Mucosa of stomach (tissue), 1 donor: Measurements from ENCODE around the gene ZFP2.
A peak's percentile ranks its signal among the peaks of the same experiment; 100 is the strongest.
"Not testable (repeated sequence)": the region's sequence is repeated elsewhere in the genome, so short reads cannot be mapped to it uniquely, and the experiment has no call there.

Experiments
- H3K27me3 ChIP-seq: one replicate; pipeline ENCODE4 v1.7.0; 2013; ENCODE audit warnings: mild to moderate bottlenecking, low read length; ENCODE audit not compliant: control insufficient read depth, insufficient read depth
- H3K36me3 ChIP-seq: one replicate; pipeline ENCODE4 v1.7.0; 2013; ENCODE audit warnings: low read length; ENCODE audit not compliant: control insufficient read depth, insufficient read depth
- H3K4me1 ChIP-seq: one replicate; pipeline ENCODE4 v1.7.0; 2013; ENCODE audit warnings: mild to moderate bottlenecking, low read length; ENCODE audit not compliant: control insufficient read depth, insufficient read depth
- H3K4me3 ChIP-seq: one replicate; pipeline ENCODE4 v1.7.0; 2013; ENCODE audit warnings: low read length
- H3K9ac ChIP-seq: one replicate; pipeline ENCODE4 v1.7.0; 2013; ENCODE audit warnings: mild to moderate bottlenecking, low read length, moderate library complexity
- H3K9me3 ChIP-seq: one replicate; pipeline ENCODE4 v1.7.0; 2013; ENCODE audit warnings: mild to moderate bottlenecking, low read length, moderate library complexity; ENCODE audit not compliant: control insufficient read depth
- donor health status: Pancreatic carcinoma.

The ZFP2 gene

DNA sequence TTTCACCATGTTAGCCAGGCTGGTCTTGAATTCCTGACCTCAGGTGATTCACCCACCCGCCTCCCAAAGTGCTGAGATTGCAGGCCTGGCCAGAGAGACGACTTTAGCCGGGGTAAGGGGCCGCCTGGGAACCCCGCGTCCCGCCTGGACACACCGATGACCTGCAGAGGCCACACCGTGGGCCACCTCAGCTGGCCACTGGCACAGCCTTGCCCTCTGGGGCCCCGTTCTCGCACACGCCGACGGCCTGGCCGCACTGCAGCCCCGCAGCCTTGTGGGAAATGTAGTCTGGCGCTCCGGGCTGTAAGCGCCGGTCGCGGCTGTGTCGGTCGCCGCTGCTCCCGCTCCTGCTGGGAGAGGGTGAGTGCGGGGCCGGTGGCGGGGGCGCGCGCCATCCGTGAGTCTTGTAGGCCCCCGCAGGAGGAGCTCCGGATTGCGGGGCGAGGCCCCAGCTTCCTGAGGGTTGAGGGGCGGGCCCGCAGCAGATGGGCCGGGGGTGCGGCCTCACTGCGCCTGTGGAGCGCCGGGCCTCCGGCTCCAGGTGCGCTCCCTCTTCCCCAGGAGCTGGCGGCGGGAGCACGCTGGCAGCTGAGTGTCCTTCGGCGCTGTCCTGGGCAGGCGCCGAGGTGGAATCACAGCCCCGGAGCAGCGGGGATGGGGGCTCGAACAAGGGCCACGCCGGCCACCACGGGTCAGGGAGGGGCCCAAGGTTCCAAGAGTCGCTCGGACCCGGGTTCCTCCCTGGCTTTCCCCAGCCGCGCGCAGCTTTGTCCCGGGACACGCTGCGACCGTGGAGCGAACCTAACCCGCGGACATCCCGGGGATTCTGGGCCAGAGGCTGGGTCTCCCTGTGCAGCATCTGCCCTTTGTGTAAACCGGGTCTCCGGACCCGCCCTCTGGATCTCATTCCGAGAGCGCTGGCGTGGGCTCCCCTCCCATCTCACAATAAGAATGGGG, at the start of gene ZFP2:
Gene ZFP2, plus strand, starts transcription at position 299 of the 957 bp plus-strand sequence. CDS start 35,401 bp downstream, outside the sequence.
- Histone ChIP-seq H3K4me1 (no peaks in the 10 kb centered on the region), H3K9ac (peak within 1 kb of the TSS; percentile 61), H3K27me3 (no peaks in the 10 kb centered on the region), H3K9me3 (no peaks in the 10 kb centered on the region), H3K36me3 (no peaks in the 10 kb centered on the region), H3K4me3 (peak within 1 kb of the TSS; percentile 22)

GRCh38 chr5:178849316-178849715, 46.4 kb upstream of the ZFP2 start:
- Histone ChIP-seq H3K4me1 (no peaks in the 10 kb centered on the region), H3K9me3 (no peaks in the 10 kb centered on the region), H3K36me3 (no peaks in the 10 kb centered on the region), H3K4me3 (no peak overlapping the region), H3K27me3 (no peaks in the 10 kb centered on the region), H3K9ac (no peak overlapping the region)

- Histone ChIP-seq H3K4me1 (no peaks in the 10 kb centered on the region), H3K36me3 (no peaks in the 10 kb centered on the region), H3K27me3 (no peaks in the 10 kb centered on the region), H3K9me3 (no peaks in the 10 kb centered on the region), H3K4me3 (no peak overlapping the region), H3K9ac (no peak overlapping the region)
Observed at GRCh38 chr5:178851951-178852350, 43.8 kb upstream of the ZFP2 start.

DNA sequence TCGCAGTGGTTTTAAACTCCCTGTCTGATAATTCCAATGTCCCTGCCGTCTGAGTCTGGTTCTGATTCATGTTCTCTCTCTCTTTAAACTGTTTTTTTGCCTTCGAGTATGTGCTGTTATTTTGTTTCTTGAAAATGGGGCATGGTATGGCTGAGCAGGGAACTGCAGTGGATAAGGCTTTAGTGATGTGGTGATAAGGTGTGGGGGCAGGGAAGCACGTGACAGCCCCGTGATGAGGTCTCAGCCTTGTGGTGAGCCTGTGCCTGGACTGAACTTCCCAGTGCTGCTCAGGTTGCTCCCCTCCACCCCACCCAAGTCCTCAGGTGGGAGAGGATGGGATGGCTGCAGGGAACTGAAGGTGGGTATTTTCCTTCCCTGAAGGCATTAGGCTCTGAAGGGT, 41.4 kb upstream of the ZFP2 start:
- H3K9ac ChIP-seq, result no peak overlapping the region
- no peak overlapping the region for H3K4me3 ChIP-seq

DNA sequence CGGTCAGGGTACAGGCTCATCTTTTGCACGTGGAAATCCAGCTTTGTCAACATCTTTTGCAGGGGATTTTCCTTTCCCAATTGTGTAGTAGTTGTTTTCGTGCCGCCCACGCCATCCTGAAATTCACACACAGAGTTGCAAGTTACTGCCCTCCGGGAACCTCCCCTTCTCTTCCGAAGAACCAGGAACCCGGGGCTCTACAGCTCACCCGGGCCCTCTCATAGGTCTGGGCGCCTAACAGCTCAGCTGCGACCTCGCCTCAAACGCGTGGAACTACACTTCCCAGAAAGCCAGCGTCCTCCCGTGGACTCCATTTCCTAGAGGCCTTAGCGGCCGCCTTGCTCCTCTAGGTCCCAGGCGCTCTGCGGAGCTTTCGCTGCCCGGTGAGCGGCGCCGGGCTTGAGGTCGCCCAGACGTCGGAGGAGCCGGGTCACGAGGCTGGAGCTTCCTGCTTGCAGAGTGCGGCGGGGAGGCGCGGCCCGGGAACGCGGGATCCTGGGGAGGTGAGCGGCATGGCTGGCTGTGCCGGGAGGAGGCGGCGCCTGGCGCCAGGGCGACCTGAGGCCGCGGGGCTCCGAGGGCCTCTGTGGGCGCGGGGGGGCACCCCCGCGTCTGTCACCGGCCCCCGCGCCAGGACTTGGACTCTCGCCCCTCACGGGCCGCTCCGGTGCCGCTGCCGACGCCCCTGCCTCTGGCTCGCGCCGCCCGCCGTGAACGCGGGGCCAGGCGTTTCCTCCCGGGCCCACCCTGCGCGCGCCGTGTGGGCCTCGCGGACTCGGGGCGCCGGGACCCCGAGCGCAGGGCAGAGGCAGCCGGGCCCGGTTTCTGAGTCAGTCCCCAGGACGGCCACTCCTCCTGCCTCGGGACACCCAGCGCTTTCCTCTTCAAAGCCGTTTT, 35.8 kb upstream of the ZFP2 start, which contains the start of gene ZNF354B:
Gene ZNF354B, plus strand, starts transcription at position 329 of the 897 bp plus-strand sequence. CDS start 1,095 bp downstream, outside the sequence.
- Histone ChIP-seq H3K36me3 (no peaks in the 10 kb centered on the region), H3K9me3 (no peaks in the 10 kb centered on the region), H3K9ac (peak within 1 kb of the TSS; percentile 65)

More for the DNA sequence above, 41.4 kb upstream of the ZFP2 start:
- no peaks in the 10 kb centered on the region for H3K9me3 ChIP-seq
- H3K4me1 ChIP-seq, result no peaks in the 10 kb centered on the region
- H3K36me3 ChIP-seq, result no peaks in the 10 kb centered on the region
- no peaks in the 10 kb centered on the region for H3K27me3 ChIP-seq

GRCh38 chr5:178860615-178861014, 35.1 kb upstream of the ZFP2 start:
- not testable (repeated sequence) for H3K4me3 ChIP-seq, H3K27me3 ChIP-seq, H3K4me1 ChIP-seq, H3K9me3 ChIP-seq, H3K36me3 ChIP-seq
- peak overlapping the region; percentile 65 for H3K9ac ChIP-seq

More for the DNA sequence above, 35.8 kb upstream of the ZFP2 start, which contains the start of gene ZNF354B:
- H3K4me1 ChIP-seq, result peaks cover 9% of the 10 kb centered on the region
- H3K4me3 ChIP-seq, result peak within 1 kb of the TSS; percentile 41
- H3K27me3 ChIP-seq, result no peaks in the 10 kb centered on the region

GRCh38 chr5:178861627-178862026, 34.1 kb upstream of the ZFP2 start:
- H3K36me3 ChIP-seq, result no peaks in the 10 kb centered on the region
- H3K27me3 ChIP-seq, result no peaks in the 10 kb centered on the region
- peaks cover 9% of the 10 kb centered on the region for H3K4me1 ChIP-seq
- H3K4me3 ChIP-seq, result no peak overlapping the region
- H3K9me3 ChIP-seq, result no peaks in the 10 kb centered on the region
- H3K9ac ChIP-seq, result no peak overlapping the region

DNA sequence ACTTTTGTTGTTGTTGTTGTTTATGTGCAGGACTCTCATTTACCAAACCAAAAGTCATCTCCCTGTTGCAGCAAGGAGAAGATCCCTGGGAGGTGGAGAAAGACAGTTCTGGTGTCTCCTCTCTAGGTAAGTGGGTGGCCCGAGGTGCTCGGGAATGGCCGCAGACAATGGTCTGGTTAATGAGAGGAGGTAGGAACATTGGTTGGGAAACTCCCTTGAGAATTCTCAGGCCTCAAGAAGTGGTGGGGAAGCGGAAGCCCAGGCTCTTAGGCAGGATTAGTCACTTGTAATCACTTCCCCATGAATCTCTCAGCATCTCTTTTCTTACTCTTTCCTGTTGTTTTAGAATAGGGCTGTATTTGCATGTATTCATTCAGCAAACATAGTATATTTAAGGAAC, 28.8 kb upstream of the ZFP2 start:
- H3K9me3 ChIP-seq, result no peaks in the 10 kb centered on the region
- no peaks in the 10 kb centered on the region for H3K27me3 ChIP-seq
- H3K36me3 ChIP-seq, result no peaks in the 10 kb centered on the region
- H3K9ac ChIP-seq, result no peak overlapping the region
- H3K4me1 ChIP-seq, result peaks cover 2% of the 10 kb centered on the region
- no peak overlapping the region for H3K4me3 ChIP-seq

DNA sequence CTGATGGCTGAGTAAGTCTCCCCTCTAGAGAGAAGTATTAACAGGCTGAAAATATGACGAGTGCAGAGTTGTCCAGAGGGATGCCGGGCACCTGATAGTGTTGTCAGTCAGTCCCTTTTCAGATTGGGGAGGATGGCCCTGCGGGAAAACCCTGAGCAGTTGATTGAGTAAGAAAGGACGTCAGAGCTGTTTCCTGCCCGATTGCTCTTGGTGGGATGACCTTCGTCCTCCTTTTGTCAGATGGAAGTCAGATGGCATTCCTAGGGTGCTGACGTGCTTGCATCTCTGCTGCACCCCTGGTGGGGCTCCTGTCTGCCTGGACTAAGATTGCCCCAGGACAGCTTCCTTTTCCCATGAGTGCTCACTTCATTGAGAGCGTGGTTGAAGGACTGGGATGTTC, 26.1 kb upstream of the ZFP2 start:
- peaks cover 2% of the 10 kb centered on the region for H3K36me3 ChIP-seq
- H3K4me1 ChIP-seq, result no peaks in the 10 kb centered on the region
- H3K4me3 ChIP-seq, result no peak overlapping the region
- H3K27me3 ChIP-seq, result no peaks in the 10 kb centered on the region
- H3K9ac ChIP-seq, result no peak overlapping the region
- H3K9me3 ChIP-seq, result peaks cover 2% of the 10 kb centered on the region

DNA sequence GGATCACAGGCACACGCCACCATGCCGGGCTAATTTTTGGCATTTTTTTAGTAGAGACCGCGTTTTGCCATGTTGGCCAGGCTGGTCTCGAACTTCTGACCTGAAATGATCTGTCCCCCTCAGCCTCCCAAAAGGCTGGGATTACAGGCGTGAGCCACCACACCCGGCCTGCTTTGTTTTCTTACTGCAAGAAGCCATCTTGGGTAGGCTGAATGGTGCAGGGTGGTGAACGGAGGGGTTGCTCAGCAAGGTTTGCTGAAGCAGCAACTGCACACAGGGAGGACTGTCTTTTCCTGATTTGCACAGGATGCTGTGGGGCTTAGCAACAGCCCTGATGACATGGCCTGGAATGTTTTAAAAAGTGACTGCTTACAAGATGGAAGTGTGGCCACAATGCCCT, 25.3 kb upstream of the ZFP2 start:
- Histone ChIP-seq H3K36me3 (peaks cover 7% of the 10 kb centered on the region), H3K4me1 (no peaks in the 10 kb centered on the region), H3K27me3 (no peaks in the 10 kb centered on the region), H3K4me3 (no peak overlapping the region), H3K9ac (no peak overlapping the region), H3K9me3 (peaks cover 10% of the 10 kb centered on the region)

- peaks cover 16% of the 10 kb centered on the region for H3K36me3 ChIP-seq
- H3K4me1 ChIP-seq, result no peaks in the 10 kb centered on the region
- H3K4me3 ChIP-seq, result no peak overlapping the region
- H3K9me3 ChIP-seq, result peaks cover 12% of the 10 kb centered on the region
- H3K27me3 ChIP-seq, result no peaks in the 10 kb centered on the region
- no peak overlapping the region for H3K9ac ChIP-seq
Observed at GRCh38 chr5:178872302-178872701, 23.4 kb upstream of the ZFP2 start.
